PC-9 (cell line): ENCODE measurements around the gene BCR.
"Not testable (repeated sequence)": the region's sequence is repeated elsewhere in the genome, so short reads cannot be mapped to it uniquely, and the experiment has no call there.

ENCODE experiments used
- CTCF ChIP-seq: fragments of 200-600 bp; sonication (generic); conservative IDR thresholded peaks from 2 replicates; pipeline ENCODE4 v1.6.1; 2017; ENCODE audit warnings: mixed run types, antibody characterized with exemption, mild to moderate bottlenecking, moderate library complexity
- EZH2 ChIP-seq: fragments of 200-600 bp; sonication (generic); IDR thresholded peaks from 2 replicates; pipeline ENCODE4 v1.8.0; 2017; ENCODE audit warnings: antibody characterized with exemption, low read depth

GRCh38 chr22:23322497-23323080 lies 142.3 kb downstream of the BCR start:
- not testable (repeated sequence) for TF ChIP-seq CTCF, EZH2
